GM21619 (cell line): ENCODE data around the gene C1QC.

Experiments
- ATAC-seq: cut with Tn5 transposase; IDR thresholded peaks from one replicate; pipeline ENCODE4 v1.9.1; 2021; ENCODE audit not compliant: unreplicated experiment

Gene C1QC

GRCh38 chr1:22618056-22618455 lies 25.4 kb upstream of the C1QC start:
- no peak for ATAC-seq

- ATAC-seq = no peak
Measured at GRCh38 chr1:22619252-22619651, 24.2 kb upstream of the C1QC start.

GRCh38 chr1:22619798-22620197 lies 23.6 kb upstream of the C1QC start:
- ATAC-seq = no peak

GRCh38 chr1:22621761-22622160 lies 21.7 kb upstream of the C1QC start:
- ATAC-seq = no peak

- ATAC-seq = no peak
Measured at GRCh38 chr1:22625262-22625925, 18.0 kb upstream of the C1QC start.

- ATAC-seq = no peak
Measured at GRCh38 chr1:22626237-22627157, 16.9 kb upstream of the C1QC start.

- ATAC-seq = no peak
Measured at GRCh38 chr1:22627331-22627730, 16.1 kb upstream of the C1QC start.

GRCh38 chr1:22628698-22629444 lies 14.6 kb upstream of the C1QC start:
- ATAC-seq = no peak

- ATAC-seq = no peak
Measured at GRCh38 chr1:22629886-22630285, 13.5 kb upstream of the C1QC start.

GRCh38 chr1:22633697-22634463 lies 9.6 kb upstream of the C1QC start:
- ATAC-seq = no peak

- no peak for ATAC-seq
Measured at GRCh38 chr1:22635436-22635835, 8.0 kb upstream of the C1QC start.

- ATAC-seq = no peak
Measured at GRCh38 chr1:22636353-22636752, 7.1 kb upstream of the C1QC start, which contains the start of gene C1QA. C1QA (plus strand) TSS chr1:22636628; CDS start chr1:22637617, 989 bp downstream.

GRCh38 chr1:22636927-22637326 lies 6.5 kb upstream of the C1QC start:
- ATAC-seq = no peak

GRCh38 chr1:22637907-22638445 lies 5.5 kb upstream of the C1QC start:
- no peak for ATAC-seq

GRCh38 chr1:22638476-22639234 lies 4.8 kb upstream of the C1QC start:
- ATAC-seq = no peak

GRCh38 chr1:22639286-22639685 lies 4.1 kb upstream of the C1QC start:
- no peak for ATAC-seq

GRCh38 chr1:22641247-22641646 lies 2.2 kb upstream of the C1QC start:
- no peak for ATAC-seq

- no peak for ATAC-seq
Measured at GRCh38 chr1:22641906-22642636, 1.4 kb upstream of the C1QC start.

- no peak for ATAC-seq
Measured at GRCh38 chr1:22643928-22644327, 495 bp downstream of the C1QC start.
